ENCODE measurements around the gene ELL. TPM values are rescaled to one million over a fixed set of nuclear protein-coding genes. Genes with fewer than 3 reads are reported as not detected.

ELL gene
- total RNA-seq, 1 experiment from 2014 or later, result 17.3 TPM

- Mint-ChIP-seq H3K36me3 (no peaks in the 10 kb centered on the region), H3K9me3 (no peaks in the 10 kb centered on the region), H3K4me3 (no peak overlapping the region), H3K27ac (peak overlapping the region; percentile 74), H3K4me1 (peaks cover 15% of the 10 kb centered on the region), H3K27me3 (ENCODE audit: low read depth) (no peaks in the 10 kb centered on the region)
- TF ChIP-seq NR1H2 (CRISPR knock-in tag; IDR thresholded peaks at IDR 0.05), result no peak
- TF ChIP-seq ESRRA (CRISPR knock-in tag; IDR thresholded peaks at IDR 0.05; ENCODE audit: borderline replicate concordance), result no peak
- no peak for TF ChIP-seq ZSCAN18 (CRISPR knock-in tag; IDR thresholded peaks at IDR 0.05)
- CTCF ChIA-PET, result interaction anchor here (0.5 to 4.5 kb wide), 11 partner anchors 8 to 133 kb away, joined by 3 to 26 read pairs (median 5); partner anchors contain the start of gene FKBP8
- POLR2A ChIA-PET, result no interaction called here
- DNase-seq (ENCODE audit: low spot score), result no peak
- ATAC-seq, result no peak
Observed at GRCh38 chr19:18496167-18496979, 25.5 kb downstream of the ELL start.

GRCh38 chr19:18495204-18495911 is 26.5 kb downstream of the ELL start:
- peaks cover 14% of the 10 kb centered on the region for H3K4me1 Mint-ChIP-seq
- peak; percentile 68 for ATAC-seq
- no peak for DNase-seq (ENCODE audit: low spot score)
- H3K36me3 Mint-ChIP-seq, result no peaks in the 10 kb centered on the region
- ChIA-PET POLR2A (no interaction called here), CTCF (interaction anchor here (0.9 to 4.5 kb wide), 7 partner anchors 10 to 63 kb away, joined by 3 to 26 read pairs (median 5); no protein-coding TSS in a partner anchor)
- no peaks in the 10 kb centered on the region for H3K27me3 Mint-ChIP-seq (ENCODE audit: low read depth)
- peak overlapping the region; percentile 74 for H3K27ac Mint-ChIP-seq
- no peak overlapping the region for H3K4me3 Mint-ChIP-seq
- TF ChIP-seq NR3C1 (CRISPR knock-in tag; conservative IDR thresholded peaks at IDR 0.05; ENCODE audit: low read depth) (no peak), ATF1 (CRISPR knock-in tag; IDR thresholded peaks at IDR 0.05) (no peak), ZNF396 (CRISPR knock-in tag; IDR thresholded peaks at IDR 0.05; ENCODE audit: borderline replicate concordance) (no peak), SP1 (CRISPR knock-in tag; conservative IDR thresholded peaks at IDR 0.05) (no peak), FOXP1 (CRISPR knock-in tag; IDR thresholded peaks at IDR 0.05; ENCODE audit: borderline replicate concordance) (no peak), ZNF232 (CRISPR knock-in tag; IDR thresholded peaks at IDR 0.05) (no peak), USF1 (CRISPR knock-in tag; IDR thresholded peaks at IDR 0.05) (no peak), AR (CRISPR knock-in tag; IDR thresholded peaks at IDR 0.05) (no peak), ESRRA (CRISPR knock-in tag; IDR thresholded peaks at IDR 0.05; ENCODE audit: borderline replicate concordance) (no peak), ZNF219 (CRISPR knock-in tag; IDR thresholded peaks at IDR 0.05; ENCODE audit: borderline replicate concordance) (no peak), E2F1 (CRISPR knock-in tag; IDR thresholded peaks at IDR 0.05) (no peak), ZNF512 (CRISPR knock-in tag; IDR thresholded peaks at IDR 0.05; ENCODE audit: borderline replicate concordance) (no peak), CREM (CRISPR knock-in tag; IDR thresholded peaks at IDR 0.05) (no peak)
- H3K9me3 Mint-ChIP-seq, result no peaks in the 10 kb centered on the region
